Stimulated activated memory B cell treated with anti-CD40 and anti-IgM and Interleukin-4, amounts not matched to agents 10 μg/mL and 1 μg/mL and 100 μg/mL, for 72 hours (primary cell): ENCODE data around the gene PTPN13.
"Not testable (repeated sequence)": the region's sequence is repeated elsewhere in the genome, so short reads cannot be mapped to it uniquely, and the experiment has no call there.

ENCODE experiments used
- ATAC-seq: fragments of 150-1000 bp; cut with Tn5 transposase; 2 replicates; pipeline ENCODE4 v1.10.0; 2021
- H3K27ac Mint-ChIP-seq: one replicate; pipeline ENCODE4 v1.8.0; 2022; ENCODE audit warnings: mild to moderate bottlenecking, mixed read lengths
- H3K27me3 Mint-ChIP-seq: one replicate; pipeline ENCODE4 v1.8.0; 2022; ENCODE audit warnings: mixed read lengths
- H3K36me3 Mint-ChIP-seq: one replicate; pipeline ENCODE4 v1.8.0; 2022; ENCODE audit warnings: mixed read lengths
- H3K4me1 Mint-ChIP-seq: one replicate; pipeline ENCODE4 v1.8.0; 2022; ENCODE audit warnings: mixed read lengths
- H3K4me3 Mint-ChIP-seq: one replicate; pipeline ENCODE4 v1.8.0; 2022; ENCODE audit warnings: mild to moderate bottlenecking, moderate library complexity, mixed read lengths
- H3K9me3 Mint-ChIP-seq: one replicate; pipeline ENCODE4 v1.8.0; 2022; ENCODE audit warnings: mixed read lengths

Gene PTPN13

GRCh38 chr4:86688026-86688425 is 93.9 kb downstream of the PTPN13 start:
- H3K4me3 Mint-ChIP-seq, result no peak overlapping the region

DNA sequence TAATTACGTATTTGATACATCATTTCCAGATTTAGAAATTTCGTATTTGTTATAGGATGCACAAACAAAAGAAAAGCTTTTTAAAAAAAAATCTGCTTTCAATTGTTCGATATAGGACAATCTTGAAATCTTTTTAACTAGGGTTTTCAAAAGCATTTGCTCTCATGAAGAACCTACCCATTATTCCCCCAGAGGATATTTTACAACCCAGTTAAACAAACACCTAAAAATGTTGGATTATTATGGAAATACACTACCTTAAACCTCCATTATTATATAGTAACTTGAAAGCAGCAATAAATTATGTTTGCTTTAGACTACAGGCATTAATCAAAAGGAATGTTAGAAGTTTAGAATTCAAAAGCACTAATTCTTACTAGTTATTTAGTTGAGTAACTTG is 110.5 kb downstream of the PTPN13 start:
- H3K27me3 Mint-ChIP-seq, result no peaks in the 10 kb centered on the region
- H3K36me3 Mint-ChIP-seq, result no peaks in the 10 kb centered on the region
- H3K27ac Mint-ChIP-seq, result no peak overlapping the region
- H3K9me3 Mint-ChIP-seq, result no peaks in the 10 kb centered on the region
- H3K4me1 Mint-ChIP-seq, result no peaks in the 10 kb centered on the region
- ATAC-seq, result no peak
- H3K4me3 Mint-ChIP-seq, result no peak overlapping the region

More at GRCh38 chr4:86688026-86688425, 93.9 kb downstream of the PTPN13 start:
- no peaks in the 10 kb centered on the region for H3K9me3 Mint-ChIP-seq
- peaks cover 9% of the 10 kb centered on the region for H3K27me3 Mint-ChIP-seq
- no peak overlapping the region for H3K27ac Mint-ChIP-seq
- H3K36me3 Mint-ChIP-seq, result no peaks in the 10 kb centered on the region
- no peak for ATAC-seq
- H3K4me1 Mint-ChIP-seq, result no peaks in the 10 kb centered on the region

- H3K27ac Mint-ChIP-seq, result no peak overlapping the region
Measured at GRCh38 chr4:86706923-86707597, 112.9 kb downstream of the PTPN13 start.

GRCh38 chr4:86717651-86718050 is 123.5 kb downstream of the PTPN13 start:
- no peak overlapping the region for H3K4me3 Mint-ChIP-seq
- H3K36me3 Mint-ChIP-seq, result no peaks in the 10 kb centered on the region
- no peaks in the 10 kb centered on the region for H3K4me1 Mint-ChIP-seq
- no peak for ATAC-seq
- H3K27ac Mint-ChIP-seq, result no peak overlapping the region
- peaks cover 5% of the 10 kb centered on the region for H3K9me3 Mint-ChIP-seq
- H3K27me3 Mint-ChIP-seq, result no peaks in the 10 kb centered on the region

More at GRCh38 chr4:86706923-86707597, 112.9 kb downstream of the PTPN13 start:
- H3K4me1 Mint-ChIP-seq, result no peaks in the 10 kb centered on the region
- no peaks in the 10 kb centered on the region for H3K27me3 Mint-ChIP-seq
- H3K9me3 Mint-ChIP-seq, result no peaks in the 10 kb centered on the region
- H3K4me3 Mint-ChIP-seq, result no peak overlapping the region
- no peaks in the 10 kb centered on the region for H3K36me3 Mint-ChIP-seq
- ATAC-seq, result no peak

- ATAC-seq, result no peak
- Mint-ChIP-seq H3K4me1 (no peaks in the 10 kb centered on the region), H3K4me3 (no peak overlapping the region), H3K27me3 (no peaks in the 10 kb centered on the region), H3K9me3 (peaks cover 5% of the 10 kb centered on the region), H3K27ac (no peak overlapping the region), H3K36me3 (no peaks in the 10 kb centered on the region)
Measured at GRCh38 chr4:86718152-86718551, 124.0 kb downstream of the PTPN13 start.

- not testable (repeated sequence) for H3K4me3 Mint-ChIP-seq, H3K36me3 Mint-ChIP-seq, H3K27ac Mint-ChIP-seq, H3K27me3 Mint-ChIP-seq, H3K4me1 Mint-ChIP-seq, ATAC-seq, H3K9me3 Mint-ChIP-seq
Measured at GRCh38 chr4:86719149-86719548, 125.0 kb downstream of the PTPN13 start.

DNA sequence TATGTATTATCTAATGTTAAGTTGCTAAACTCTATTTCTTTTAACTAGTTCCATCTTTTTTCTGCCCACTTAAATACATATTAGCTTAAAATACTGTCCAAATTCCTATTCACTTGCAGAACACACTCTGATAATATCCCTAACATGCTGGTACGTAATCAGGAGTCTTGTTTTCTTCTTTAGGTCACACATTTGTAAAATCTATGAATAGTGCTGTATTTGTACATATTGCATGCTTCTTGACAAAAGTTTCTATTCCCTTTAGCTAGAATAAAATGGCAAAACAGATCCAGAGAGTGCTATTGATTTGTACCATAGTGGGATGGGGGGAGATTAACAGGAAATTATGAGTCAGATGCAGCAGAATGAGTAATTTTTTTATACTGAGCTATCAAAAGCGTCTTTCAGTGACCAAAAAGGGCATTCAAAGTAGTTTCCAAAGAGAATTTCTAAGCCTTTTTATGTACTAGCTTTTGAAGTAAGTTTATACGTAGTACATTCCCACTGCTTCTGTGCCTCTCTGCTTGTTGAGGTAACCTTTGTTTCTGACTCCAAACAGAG is 126.5 kb downstream of the PTPN13 start:
- no peak overlapping the region for H3K4me3 Mint-ChIP-seq
- H3K36me3 Mint-ChIP-seq, result no peaks in the 10 kb centered on the region
- no peak for ATAC-seq
- no peaks in the 10 kb centered on the region for H3K27me3 Mint-ChIP-seq
- H3K9me3 Mint-ChIP-seq, result peaks cover 9% of the 10 kb centered on the region
- no peak overlapping the region for H3K27ac Mint-ChIP-seq
- H3K4me1 Mint-ChIP-seq, result no peaks in the 10 kb centered on the region

- H3K4me1 Mint-ChIP-seq, result no peaks in the 10 kb centered on the region
- no peak overlapping the region for H3K4me3 Mint-ChIP-seq
- peaks cover 13% of the 10 kb centered on the region for H3K9me3 Mint-ChIP-seq
- H3K36me3 Mint-ChIP-seq, result no peaks in the 10 kb centered on the region
- H3K27me3 Mint-ChIP-seq, result no peaks in the 10 kb centered on the region
- no peak overlapping the region for H3K27ac Mint-ChIP-seq
- ATAC-seq, result no peak
Measured at GRCh38 chr4:86721412-86721811, 127.3 kb downstream of the PTPN13 start.

DNA sequence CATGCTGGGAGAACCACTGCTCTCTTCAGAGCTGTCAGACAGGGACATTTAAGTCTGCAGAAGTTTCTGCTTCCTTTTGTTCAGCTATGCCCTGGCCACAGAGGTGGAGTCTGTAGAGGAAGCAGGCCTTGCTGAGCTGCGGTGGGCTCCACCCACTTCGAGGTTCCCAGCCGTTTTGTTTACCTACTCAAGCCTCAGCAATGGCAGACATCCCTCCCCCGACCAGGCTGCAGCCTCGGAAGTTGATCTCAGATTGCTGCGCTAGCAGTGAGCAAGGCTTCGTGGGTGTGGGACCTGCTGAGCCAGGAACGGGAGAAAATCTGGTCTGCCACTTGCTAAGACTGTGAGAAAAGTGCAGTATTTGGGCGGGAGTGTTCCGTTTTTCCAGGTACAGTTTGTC is 136.2 kb downstream of the PTPN13 start:
- no peak for ATAC-seq
- Mint-ChIP-seq H3K4me1 (no peaks in the 10 kb centered on the region), H3K9me3 (peaks cover 9% of the 10 kb centered on the region), H3K4me3 (no peak overlapping the region), H3K36me3 (no peaks in the 10 kb centered on the region), H3K27me3 (peaks cover 35% of the 10 kb centered on the region), H3K27ac (no peak overlapping the region)

DNA sequence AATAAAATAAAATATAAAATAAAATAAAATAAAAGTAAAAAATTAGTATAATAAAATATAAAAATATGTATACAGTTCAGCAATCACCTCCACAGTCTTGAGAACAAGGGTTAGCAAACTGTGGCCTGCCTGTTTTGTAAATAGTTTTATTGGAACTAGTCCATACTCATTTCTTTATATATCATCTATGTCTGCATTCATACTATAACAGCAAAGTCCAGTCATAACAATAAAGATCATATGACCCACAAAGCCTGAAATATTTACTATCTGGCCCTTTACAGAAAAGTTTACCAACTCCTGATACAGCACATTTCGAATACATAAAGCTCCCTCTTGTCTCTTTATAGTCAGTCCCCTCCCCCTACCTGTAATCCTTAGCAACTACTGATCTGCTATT is 143.1 kb downstream of the PTPN13 start:
- Mint-ChIP-seq H3K27ac (no peak overlapping the region), H3K4me1 (no peaks in the 10 kb centered on the region), H3K36me3 (no peaks in the 10 kb centered on the region), H3K4me3 (no peak overlapping the region), H3K27me3 (no peaks in the 10 kb centered on the region), H3K9me3 (peaks cover 4% of the 10 kb centered on the region)
- no peak for ATAC-seq

DNA sequence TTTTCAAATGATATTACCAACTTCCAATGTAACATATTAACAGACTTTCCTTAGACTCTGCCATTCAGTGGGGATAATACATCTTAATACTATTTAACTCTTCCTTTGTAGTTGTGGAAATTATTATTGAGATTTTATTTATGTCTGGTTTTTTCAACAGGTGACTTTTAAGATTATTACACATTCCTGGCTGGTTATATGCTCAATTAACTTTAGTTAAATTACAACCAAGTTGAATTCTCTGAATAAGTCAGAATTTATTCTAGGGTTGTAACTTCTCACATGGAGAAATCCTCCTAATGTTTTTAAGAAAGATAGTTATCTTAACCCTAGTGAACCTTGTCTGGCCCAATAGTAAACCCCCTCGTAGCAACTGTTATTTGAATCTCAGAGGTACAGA is 147.7 kb downstream of the PTPN13 start:
- no peak overlapping the region for H3K27ac Mint-ChIP-seq
- H3K36me3 Mint-ChIP-seq, result no peaks in the 10 kb centered on the region

DNA sequence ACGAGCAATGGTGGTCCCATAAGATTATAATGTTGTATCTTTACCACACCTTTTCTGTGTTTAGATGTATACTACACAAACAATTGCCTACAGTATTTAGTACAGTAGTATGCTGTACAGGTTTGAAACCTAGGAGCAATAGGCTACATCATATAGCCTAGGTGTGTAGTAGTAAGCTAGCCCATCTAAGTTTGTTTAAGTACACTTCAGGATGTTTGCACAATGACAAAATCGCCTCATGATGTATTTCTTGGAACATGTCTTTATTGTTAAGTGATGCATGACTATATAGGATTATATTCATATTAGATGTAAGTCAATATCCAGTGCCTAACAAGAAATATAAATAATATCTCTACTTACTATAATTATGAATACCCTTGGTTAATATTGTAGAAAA is 150.5 kb downstream of the PTPN13 start:
- Mint-ChIP-seq H3K27ac (no peak overlapping the region), H3K36me3 (no peaks in the 10 kb centered on the region), H3K4me3 (no peak overlapping the region), H3K4me1 (no peaks in the 10 kb centered on the region), H3K9me3 (peaks cover 4% of the 10 kb centered on the region), H3K27me3 (no peaks in the 10 kb centered on the region)
- no peak for ATAC-seq

More for the DNA sequence above, 147.7 kb downstream of the PTPN13 start:
- H3K27me3 Mint-ChIP-seq, result no peaks in the 10 kb centered on the region
- no peak overlapping the region for H3K4me3 Mint-ChIP-seq
- no peak for ATAC-seq
- H3K9me3 Mint-ChIP-seq, result peaks cover 4% of the 10 kb centered on the region
- H3K4me1 Mint-ChIP-seq, result no peaks in the 10 kb centered on the region

- Mint-ChIP-seq H3K27me3 (no peaks in the 10 kb centered on the region), H3K9me3 (no peaks in the 10 kb centered on the region), H3K27ac (no peak overlapping the region), H3K4me1 (no peaks in the 10 kb centered on the region), H3K36me3 (no peaks in the 10 kb centered on the region), H3K4me3 (no peak overlapping the region)
- no peak for ATAC-seq
Measured at GRCh38 chr4:86749121-86749520, 155.0 kb downstream of the PTPN13 start.

GRCh38 chr4:86755388-86755787 is 161.3 kb downstream of the PTPN13 start:
- Mint-ChIP-seq H3K27me3 (no peaks in the 10 kb centered on the region), H3K27ac (no peak overlapping the region), H3K36me3 (no peaks in the 10 kb centered on the region), H3K4me1 (no peaks in the 10 kb centered on the region), H3K9me3 (no peaks in the 10 kb centered on the region), H3K4me3 (no peak overlapping the region)
- no peak for ATAC-seq

DNA sequence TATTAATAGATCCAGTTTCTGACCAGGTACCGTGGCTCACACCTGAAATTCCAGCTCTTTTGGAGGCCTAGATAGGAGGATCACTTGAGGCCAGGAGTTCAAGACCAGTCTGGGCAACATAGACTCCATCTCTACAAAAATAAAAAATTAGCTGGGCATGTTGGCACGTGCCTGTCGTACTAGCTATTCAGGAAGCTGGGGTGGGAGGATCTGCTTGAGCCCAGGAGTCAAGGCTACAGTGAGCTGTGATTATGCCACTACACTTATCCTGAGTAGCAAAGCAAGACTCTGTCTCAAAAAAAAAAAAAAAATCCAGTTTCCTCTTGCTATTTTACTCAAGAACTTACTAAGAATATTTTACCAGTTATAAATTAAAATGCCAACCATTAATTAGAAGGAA is 163.4 kb downstream of the PTPN13 start:
- no peaks in the 10 kb centered on the region for H3K36me3 Mint-ChIP-seq
- H3K27me3 Mint-ChIP-seq, result peaks cover 9% of the 10 kb centered on the region
- no peaks in the 10 kb centered on the region for H3K4me1 Mint-ChIP-seq
- H3K4me3 Mint-ChIP-seq, result no peak overlapping the region
- no peak for ATAC-seq
- H3K9me3 Mint-ChIP-seq, result peaks cover 3% of the 10 kb centered on the region
- no peak overlapping the region for H3K27ac Mint-ChIP-seq

DNA sequence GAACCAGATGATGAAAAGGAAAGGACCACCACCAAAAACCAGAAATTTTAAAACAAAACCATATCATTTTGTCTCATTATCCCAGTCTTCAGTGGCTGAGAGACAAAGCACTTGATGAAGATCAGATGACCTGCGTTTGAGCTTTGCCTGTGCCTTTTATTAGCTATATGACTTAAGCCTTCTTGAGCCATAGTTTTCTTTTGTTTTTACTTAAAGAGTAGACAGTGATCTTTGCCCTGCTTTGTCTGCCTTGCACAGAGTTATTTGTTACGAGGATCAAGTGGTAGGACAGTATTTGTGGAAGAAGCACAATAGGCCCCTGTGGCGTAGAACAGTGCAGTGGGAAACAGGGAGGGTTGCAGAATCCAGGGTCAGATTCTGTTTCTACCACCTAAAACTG is 165.2 kb downstream of the PTPN13 start:
- Mint-ChIP-seq H3K27me3 (peaks cover 14% of the 10 kb centered on the region), H3K4me3 (no peak overlapping the region), H3K4me1 (no peaks in the 10 kb centered on the region), H3K27ac (no peak overlapping the region), H3K36me3 (no peaks in the 10 kb centered on the region), H3K9me3 (peaks cover 3% of the 10 kb centered on the region)
- ATAC-seq, result no peak
